ENCODE data around the gene PRC1.

DNA sequence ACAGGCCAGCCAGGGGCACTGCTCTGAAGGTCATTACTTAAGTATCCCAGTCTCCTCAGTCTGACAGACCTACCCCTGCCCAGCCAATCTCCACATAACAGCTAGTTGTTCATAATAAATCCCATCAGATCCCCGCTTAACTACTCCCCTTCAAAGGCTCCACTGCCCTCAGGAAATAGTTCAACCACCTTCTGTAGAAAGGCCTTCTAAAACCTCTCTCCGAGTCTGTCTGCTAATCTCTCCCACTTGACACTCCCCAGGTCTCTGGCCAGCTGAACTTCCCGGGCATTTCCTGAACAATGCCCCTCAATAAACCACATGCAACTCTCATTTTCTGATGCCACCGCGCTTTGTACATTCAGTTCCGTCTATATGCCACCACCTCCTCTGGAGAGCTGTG lies 6.0 kb downstream of the PRC1 start:
- TF ChIP-seq EZH2phosphoT487 (IDR thresholded peaks at IDR 0.05; ENCODE audit: insufficient read depth, low read depth) (no peak), EZH2 (IDR thresholded peaks at IDR 0.05; ENCODE audit: insufficient read depth, poor library complexity, severe bottlenecking) (no peak)
